MM.1S (cell line): ENCODE results near the gene RNPC3.

Experiments
- EZH2 ChIP-seq: fragments of 300-600 bp; sonication (generic); optimal IDR thresholded peaks from 2 replicates; pipeline ENCODE3; 2017; ENCODE audit warnings: low read depth, mild to moderate bottlenecking, antibody characterized with exemption, low read length, mixed read lengths
- TF ChIP-seq, protein P1 (sequence below): fragments of 300-600 bp; sonication (generic); IDR thresholded peaks from 2 replicates; pipeline ENCODE4 v1.5.1; 2016; ENCODE audit warnings: antibody characterized with exemption, low read length, mixed read lengths

DNA sequence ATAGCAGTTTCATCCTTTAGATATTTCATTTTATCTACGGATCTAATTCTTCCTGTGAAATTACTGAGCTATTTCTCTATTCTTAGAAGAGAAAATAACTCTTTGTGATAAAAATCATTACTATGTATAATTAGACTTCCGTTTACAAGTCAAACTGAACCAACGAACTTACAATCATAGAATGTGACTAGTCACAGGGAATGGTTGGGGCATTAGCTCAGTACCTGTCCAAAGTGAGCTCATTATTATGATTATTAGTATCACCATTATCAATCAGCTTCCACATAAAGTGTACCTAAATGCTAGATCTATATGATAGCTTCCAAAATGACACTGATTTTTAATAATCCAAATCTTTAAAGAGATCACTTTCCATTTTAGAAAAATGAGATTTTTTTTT, 58.4 kb downstream of the RNPC3 start:
- TF ChIP-seq, protein P1, sequence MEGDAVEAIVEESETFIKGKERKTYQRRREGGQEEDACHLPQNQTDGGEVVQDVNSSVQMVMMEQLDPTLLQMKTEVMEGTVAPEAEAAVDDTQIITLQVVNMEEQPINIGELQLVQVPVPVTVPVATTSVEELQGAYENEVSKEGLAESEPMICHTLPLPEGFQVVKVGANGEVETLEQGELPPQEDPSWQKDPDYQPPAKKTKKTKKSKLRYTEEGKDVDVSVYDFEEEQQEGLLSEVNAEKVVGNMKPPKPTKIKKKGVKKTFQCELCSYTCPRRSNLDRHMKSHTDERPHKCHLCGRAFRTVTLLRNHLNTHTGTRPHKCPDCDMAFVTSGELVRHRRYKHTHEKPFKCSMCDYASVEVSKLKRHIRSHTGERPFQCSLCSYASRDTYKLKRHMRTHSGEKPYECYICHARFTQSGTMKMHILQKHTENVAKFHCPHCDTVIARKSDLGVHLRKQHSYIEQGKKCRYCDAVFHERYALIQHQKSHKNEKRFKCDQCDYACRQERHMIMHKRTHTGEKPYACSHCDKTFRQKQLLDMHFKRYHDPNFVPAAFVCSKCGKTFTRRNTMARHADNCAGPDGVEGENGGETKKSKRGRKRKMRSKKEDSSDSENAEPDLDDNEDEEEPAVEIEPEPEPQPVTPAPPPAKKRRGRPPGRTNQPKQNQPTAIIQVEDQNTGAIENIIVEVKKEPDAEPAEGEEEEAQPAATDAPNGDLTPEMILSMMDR, result no peak
- no peak for TF ChIP-seq EZH2
